Colonic mucosa (tissue), 4 donors: Measurements from ENCODE around the gene ITIH5. TPM values are rescaled to one million over a fixed set of nuclear protein-coding genes. Genes with fewer than 3 reads are reported as not detected.
"Not testable (repeated sequence)": the region's sequence is repeated elsewhere in the genome, so short reads cannot be mapped to it uniquely, and the experiment has no call there.

Source experiments
- DNase-seq: peaks from one replicate; pipeline ENCODE4 v3.0.0-alpha.2; 2020
- H3K27ac ChIP-seq: fragments of 200-600 bp; one replicate; pipeline ENCODE4 v1.8.0; 2021
- H3K27me3 ChIP-seq: fragments of 200-600 bp; one replicate; pipeline ENCODE4 v1.8.0; 2021
- H3K36me3 ChIP-seq: fragments of 200-600 bp; one replicate; pipeline ENCODE4 v1.8.0; 2021
- H3K4me1 ChIP-seq: fragments of 200-600 bp; one replicate; pipeline ENCODE4 v1.8.0; 2021; ENCODE audit warnings: mild to moderate bottlenecking
- H3K4me3 ChIP-seq: fragments of 200-600 bp; one replicate; pipeline ENCODE4 v1.8.0; 2021
- H3K9ac ChIP-seq, 2 donors: one replicate each; pipeline ENCODE4 v1.7.0; 2013; ENCODE audit warnings: control low read depth in 2 of 2, low read depth in 2 of 2, low read length in 2 of 2
- H3K9me3 ChIP-seq: fragments of 200-600 bp; one replicate; pipeline ENCODE4 v1.8.0; 2021
- CTCF ChIP-seq: fragments of 200-600 bp; IDR thresholded peaks from one replicate; pipeline ENCODE4 v1.8.0; 2022; ENCODE audit warnings: antibody characterized with exemption, mild to moderate bottlenecking
- intact Hi-C: fragments of 100-400 bp; cut with DNase I; formaldehyde crosslinking; loops from one replicate; pipeline ENCODE4 v1.14.1; 2022
- total RNA-seq, 2 donors: library from RNA; stranded (reverse); fragmentation: NEBNext Ultra II Directional in 1 of 2; extraction: Animal tissue kit (Norgen Biotek cat#: 25700) in 1 of 2; gene quantifications; one replicate each; pipeline ENCODE4 v1.2.1, GENCODE V29; 2021
- donor health status: healthy.
- donor health status: DM: no; HTN: no; CAD: no.
- donor health status: DM: no; HTN: no; CAD: no.

The ITIH5 gene
- total RNA-seq, 2 donors from 2014 or later: 2.2 to 15.6 TPM

- intact Hi-C loops: no loop called here
- Histone ChIP-seq H3K4me3 (no peak overlapping the region), H3K9ac (no peak overlapping the region), H3K4me1 (no peaks in the 10 kb centered on the region), H3K27ac (no peak overlapping the region), H3K27me3 (no peaks in the 10 kb centered on the region), H3K9me3 (no peaks in the 10 kb centered on the region), H3K36me3 (no peaks in the 10 kb centered on the region)
- no peak for DNase-seq
- TF ChIP-seq CTCF: no peak
These were observed 29.8 kb upstream of the ITIH5 start for GRCh38 chr10:7696545-7696944.

GRCh38 chr10:7693194-7693593, 26.4 kb upstream of the ITIH5 start:
- DNase-seq, H3K27ac ChIP-seq, H3K4me3 ChIP-seq, intact Hi-C loops, H3K9ac ChIP-seq, H3K9me3 ChIP-seq, H3K36me3 ChIP-seq, H3K27me3 ChIP-seq, H3K4me1 ChIP-seq: not testable (repeated sequence)

- H3K27me3 ChIP-seq, DNase-seq, H3K27ac ChIP-seq, H3K4me1 ChIP-seq, H3K4me3 ChIP-seq, H3K36me3 ChIP-seq, H3K9ac ChIP-seq, intact Hi-C loops, H3K9me3 ChIP-seq: not testable (repeated sequence)
These were observed 25.6 kb upstream of the ITIH5 start for GRCh38 chr10:7692368-7692767.

GRCh38 chr10:7690885-7691597, 24.3 kb upstream of the ITIH5 start:
- H3K4me3 ChIP-seq, H3K9me3 ChIP-seq, H3K27me3 ChIP-seq, DNase-seq, H3K36me3 ChIP-seq, H3K27ac ChIP-seq, H3K9ac ChIP-seq, H3K4me1 ChIP-seq, intact Hi-C loops: not testable (repeated sequence)

GRCh38 chr10:7689591-7689990, 22.8 kb upstream of the ITIH5 start:
- H3K27me3 ChIP-seq: no peaks in the 10 kb centered on the region
- no peaks in the 10 kb centered on the region for H3K9me3 ChIP-seq
- intact Hi-C loops: no loop called here
- H3K4me3 ChIP-seq: no peak overlapping the region
- H3K36me3 ChIP-seq: no peaks in the 10 kb centered on the region
- TF ChIP-seq CTCF: no peak
- H3K9ac ChIP-seq: no peak overlapping the region
- no peak for DNase-seq
- H3K4me1 ChIP-seq: no peaks in the 10 kb centered on the region
- no peak overlapping the region for H3K27ac ChIP-seq

- TF ChIP-seq CTCF: peak; percentile 86
- no peaks in the 10 kb centered on the region for H3K4me1 ChIP-seq
- DNase-seq: peak; percentile 79
- no peak overlapping the region for H3K4me3 ChIP-seq
- intact Hi-C loops: loop anchor here (2.0 kb wide), 1 partner anchor 163 kb away; no protein-coding TSS in a partner anchor
- H3K9me3 ChIP-seq: no peaks in the 10 kb centered on the region
- no peak overlapping the region for H3K27ac ChIP-seq
- no peaks in the 10 kb centered on the region for H3K27me3 ChIP-seq
- H3K36me3 ChIP-seq: no peaks in the 10 kb centered on the region
- H3K9ac ChIP-seq: no peak overlapping the region
These were observed 20.6 kb upstream of the ITIH5 start for GRCh38 chr10:7687228-7687907.
